NCI-H774 (cell line): ENCODE data around the gene RNF114.
"Not testable (repeated sequence)": the region's sequence is repeated elsewhere in the genome, so short reads cannot be mapped to it uniquely, and the experiment has no call there.

Experiments
- DNase-seq: peaks from one replicate; lab custom pipeline; 2025; lab: John Stamatoyannopoulos, UW

The RNF114 gene

GRCh38 chr20:49985617-49986016 is 49.4 kb downstream of the RNF114 start:
- no peak for DNase-seq

- DNase-seq = no peak
These were observed 49.9 kb downstream of the RNF114 start for GRCh38 chr20:49986049-49986448.

GRCh38 chr20:49987015-49987867 is 51.0 kb downstream of the RNF114 start:
- DNase-seq = no peak

- DNase-seq = no peak
These were observed 51.9 kb downstream of the RNF114 start for GRCh38 chr20:49987868-49988690.

- no peak for DNase-seq
These were observed 53.3 kb downstream of the RNF114 start for GRCh38 chr20:49989234-49990065.

- no peak for DNase-seq
These were observed 54.1 kb downstream of the RNF114 start for GRCh38 chr20:49990271-49990720.

- no peak for DNase-seq
These were observed 57.1 kb downstream of the RNF114 start for GRCh38 chr20:49993301-49993751.

GRCh38 chr20:49995586-49995985 is 59.4 kb downstream of the RNF114 start:
- DNase-seq = no peak

- not testable (repeated sequence) for DNase-seq
These were observed 62.4 kb downstream of the RNF114 start for GRCh38 chr20:49998478-49999188.

- no peak for DNase-seq
These were observed 63.1 kb downstream of the RNF114 start for GRCh38 chr20:49999329-49999728.

- DNase-seq = not testable (repeated sequence)
These were observed 64.5 kb downstream of the RNF114 start for GRCh38 chr20:50000548-50001222.

GRCh38 chr20:50001784-50002311 is 65.7 kb downstream of the RNF114 start:
- DNase-seq = no peak

- DNase-seq = no peak
These were observed 67.1 kb downstream of the RNF114 start for GRCh38 chr20:50003253-50003656.
